ENCODE data around the gene PCNX3. TPM values are rescaled to one million over a fixed set of nuclear protein-coding genes. Genes with fewer than 3 reads are reported as not detected.

Gene PCNX3
- total RNA-seq, 4 donors from 2014 or later = 24.0 to 40.0 (median 30.9) TPM

DNA sequence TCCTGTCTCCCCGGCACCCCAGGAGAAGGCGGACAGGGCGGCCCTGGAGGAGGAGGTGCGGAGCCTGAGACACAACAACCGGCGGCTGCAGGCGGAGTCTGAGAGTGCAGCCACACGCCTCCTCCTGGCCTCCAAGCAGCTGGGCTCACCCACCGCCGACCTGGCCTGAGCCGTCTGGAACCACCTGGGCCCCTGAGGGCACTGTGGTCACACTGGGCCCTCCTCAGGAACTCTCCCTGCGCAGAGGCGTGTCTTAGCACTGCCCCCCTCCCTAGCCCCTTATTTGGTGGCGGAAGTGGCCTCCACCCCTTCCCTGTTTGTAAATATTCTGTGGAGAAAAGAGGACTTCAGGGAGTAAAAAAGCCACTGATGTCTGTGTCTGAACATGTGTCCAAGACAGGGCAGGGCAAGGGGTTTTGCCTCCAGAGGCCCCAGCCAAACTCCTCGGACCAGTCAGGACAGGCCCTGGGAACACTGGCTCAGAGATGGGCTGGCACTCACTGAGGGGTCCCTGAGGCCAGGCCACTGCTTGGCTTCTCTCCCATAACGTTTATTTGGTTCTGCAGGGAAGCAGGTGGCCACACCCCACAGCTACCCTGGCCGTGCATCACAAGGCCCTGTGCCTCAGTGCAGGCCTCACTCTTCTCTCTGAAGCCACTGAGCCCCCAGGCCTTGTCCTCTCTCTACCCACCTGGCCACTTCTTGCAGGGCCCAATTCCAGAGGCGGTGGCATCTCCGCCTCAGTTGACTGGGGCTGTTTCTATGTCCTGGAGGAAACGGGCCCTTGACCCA lies 35.2 kb downstream of the PCNX3 start:
- TF ChIP-seq POLR2A (IDR thresholded peaks at IDR 0.05) = no peak
- TF ChIP-seq, protein P1, sequence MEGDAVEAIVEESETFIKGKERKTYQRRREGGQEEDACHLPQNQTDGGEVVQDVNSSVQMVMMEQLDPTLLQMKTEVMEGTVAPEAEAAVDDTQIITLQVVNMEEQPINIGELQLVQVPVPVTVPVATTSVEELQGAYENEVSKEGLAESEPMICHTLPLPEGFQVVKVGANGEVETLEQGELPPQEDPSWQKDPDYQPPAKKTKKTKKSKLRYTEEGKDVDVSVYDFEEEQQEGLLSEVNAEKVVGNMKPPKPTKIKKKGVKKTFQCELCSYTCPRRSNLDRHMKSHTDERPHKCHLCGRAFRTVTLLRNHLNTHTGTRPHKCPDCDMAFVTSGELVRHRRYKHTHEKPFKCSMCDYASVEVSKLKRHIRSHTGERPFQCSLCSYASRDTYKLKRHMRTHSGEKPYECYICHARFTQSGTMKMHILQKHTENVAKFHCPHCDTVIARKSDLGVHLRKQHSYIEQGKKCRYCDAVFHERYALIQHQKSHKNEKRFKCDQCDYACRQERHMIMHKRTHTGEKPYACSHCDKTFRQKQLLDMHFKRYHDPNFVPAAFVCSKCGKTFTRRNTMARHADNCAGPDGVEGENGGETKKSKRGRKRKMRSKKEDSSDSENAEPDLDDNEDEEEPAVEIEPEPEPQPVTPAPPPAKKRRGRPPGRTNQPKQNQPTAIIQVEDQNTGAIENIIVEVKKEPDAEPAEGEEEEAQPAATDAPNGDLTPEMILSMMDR (IDR thresholded peaks at IDR 0.05) = no peak
- DNase-seq = no peak
- intact Hi-C loops (cut with DNase I) = no loop called here
- Histone ChIP-seq H3K4me1 (peaks cover 43 to 96% (median 47%) of the 10 kb centered on the region in 3 donors), H3K27ac (peak overlapping the region; percentile 91 to 97 (median 94)), H3K27me3 (no peaks in the 10 kb centered on the region), H3K9me3 (no peaks in the 10 kb centered on the region), H3K36me3 (peaks cover 10 to 76% (median 14%) of the 10 kb centered on the region in 3 donors), H3K4me3 (peak overlapping the region in 2 of 4 donors; percentile 6 to 9)
- 25 to 46% methylated on average over 8 to 15 of the region's 20 CpGs for WGBS, 2 donors

- intact Hi-C loops (cut with DNase I) = no loop called here
- no peaks in the 10 kb centered on the region for H3K9me3 ChIP-seq
- 88 to 93% methylated on average over 3 of the region's 3 CpGs for WGBS, 2 donors
- DNase-seq = no peak
- peak overlapping the region; percentile 91 to 97 (median 94) for H3K27ac ChIP-seq
- no peaks in the 10 kb centered on the region for H3K27me3 ChIP-seq
- peaks cover 43 to 92% (median 47%) of the 10 kb centered on the region in 3 donors for H3K4me1 ChIP-seq
- TF ChIP-seq, protein P1 (IDR thresholded peaks at IDR 0.05) = no peak
- TF ChIP-seq POLR2A (IDR thresholded peaks at IDR 0.05) = no peak
- H3K4me3 ChIP-seq = peak overlapping the region in 1 of 4 donors; percentile 75
- peaks cover 15 to 76% (median 18%) of the 10 kb centered on the region in 3 donors for H3K36me3 ChIP-seq
Measured at GRCh38 chr11:65651339-65651588, 35.7 kb downstream of the PCNX3 start.

- H3K4me3 ChIP-seq = peak overlapping the region; percentile 38 to 75 (median 54)
- H3K4me1 ChIP-seq = peaks cover 43 to 86% (median 47%) of the 10 kb centered on the region in 3 donors
- WGBS, 2 donors = 10 to 14% methylated on average over 20 to 22 of the region's 28 CpGs
- intact Hi-C loops (cut with DNase I) = no loop called here
- H3K9me3 ChIP-seq = no peaks in the 10 kb centered on the region
- H3K27ac ChIP-seq = peak overlapping the region; percentile 91 to 97 (median 94)
- no peaks in the 10 kb centered on the region for H3K27me3 ChIP-seq
- peaks cover 21 to 76% (median 23%) of the 10 kb centered on the region in 3 donors for H3K36me3 ChIP-seq
- DNase-seq = no peak
- TF ChIP-seq POLR2A (IDR thresholded peaks at IDR 0.05) = peak in 2 of 4 donors; percentile 21 to 28
- TF ChIP-seq, protein P1 (IDR thresholded peaks at IDR 0.05) = no peak
Measured at GRCh38 chr11:65651589-65652510, 36.3 kb downstream of the PCNX3 start.

- Histone ChIP-seq H3K27ac (peak overlapping the region; percentile 91 to 97 (median 94)), H3K36me3 (peaks cover 28 to 76% (median 31%) of the 10 kb centered on the region in 3 donors), H3K4me3 (peak overlapping the region; percentile 38 to 75 (median 54)), H3K4me1 (peaks cover 43 to 78% (median 47%) of the 10 kb centered on the region in 3 donors), H3K9me3 (no peaks in the 10 kb centered on the region), H3K27me3 (no peaks in the 10 kb centered on the region)
- DNase-seq = no peak
- peak in 3 of 4 donors; percentile 58 to 67 (median 66) for TF ChIP-seq POLR2A (IDR thresholded peaks at IDR 0.05)
- TF ChIP-seq, protein P1 (IDR thresholded peaks at IDR 0.05) = peak in 1 of 6 experiments; percentile 35
- intact Hi-C loops (cut with DNase I) = no loop called here
- 0% methylated on average over 2 to 3 of the region's 68 CpGs for WGBS, 2 donors
Measured at GRCh38 chr11:65652511-65653228, 37.1 kb downstream of the PCNX3 start.
